Measurements from ENCODE around the gene P2RX1.
"Not testable (repeated sequence)": the region's sequence is repeated elsewhere in the genome, so short reads cannot be mapped to it uniquely, and the experiment has no call there.

P2RX1 gene

GRCh38 chr17:3885271-3885670 lies 31.0 kb downstream of the P2RX1 start:
- no peak for DNase-seq

- DNase-seq = no peak
These were observed 32.1 kb downstream of the P2RX1 start for GRCh38 chr17:3884188-3884587.

- DNase-seq = no peak
These were observed 34.0 kb downstream of the P2RX1 start for GRCh38 chr17:3882276-3882675.

- DNase-seq = no peak
These were observed 35.3 kb downstream of the P2RX1 start for GRCh38 chr17:3880983-3881382.

- no peak for DNase-seq
These were observed 36.5 kb downstream of the P2RX1 start for GRCh38 chr17:3879591-3880417.

- no peak for DNase-seq
These were observed 37.1 kb downstream of the P2RX1 start for GRCh38 chr17:3879186-3879585.

- no peak for DNase-seq
These were observed 39.0 kb downstream of the P2RX1 start for GRCh38 chr17:3877220-3877619.

- no peak for DNase-seq
These were observed 40.9 kb downstream of the P2RX1 start for GRCh38 chr17:3875317-3875716.

GRCh38 chr17:3873862-3874261 lies 42.4 kb downstream of the P2RX1 start:
- no peak for DNase-seq

- no peak for DNase-seq
These were observed 45.4 kb downstream of the P2RX1 start for GRCh38 chr17:3870871-3871306.

GRCh38 chr17:3867606-3868005 lies 48.7 kb downstream of the P2RX1 start:
- DNase-seq = no peak

- DNase-seq = no peak
These were observed 49.2 kb downstream of the P2RX1 start for GRCh38 chr17:3867106-3867505.

- no peak for DNase-seq
These were observed 50.0 kb downstream of the P2RX1 start for GRCh38 chr17:3866276-3866675.

- DNase-seq = no peak
These were observed 51.1 kb downstream of the P2RX1 start for GRCh38 chr17:3865176-3865575.

GRCh38 chr17:3864534-3864933 lies 51.7 kb downstream of the P2RX1 start:
- no peak for DNase-seq

GRCh38 chr17:3861761-3862681 lies 54.2 kb downstream of the P2RX1 start:
- DNase-seq = no peak

- no peak for DNase-seq
These were observed 55.1 kb downstream of the P2RX1 start for GRCh38 chr17:3860939-3861700.

GRCh38 chr17:3859940-3860339 lies 56.3 kb downstream of the P2RX1 start:
- DNase-seq = no peak

GRCh38 chr17:3857261-3858105 lies 58.8 kb downstream of the P2RX1 start:
- DNase-seq = no peak

- not testable (repeated sequence) for DNase-seq
These were observed 62.1 kb downstream of the P2RX1 start for GRCh38 chr17:3854204-3854603.

- DNase-seq = no peak
These were observed 63.7 kb downstream of the P2RX1 start for GRCh38 chr17:3852561-3852960.

- DNase-seq = no peak
These were observed 64.7 kb downstream of the P2RX1 start for GRCh38 chr17:3851461-3852100.
